PC-3 (cell line): Measurements from ENCODE around the gene LEUTX.

Source experiments
- CTCF ChIP-seq: fragments of 300-600 bp; sonication (generic); conservative IDR thresholded peaks from 2 replicates; pipeline ENCODE4 v1.5.1; 2017; ENCODE audit warnings: antibody characterized with exemption, low read depth, mild to moderate bottlenecking, low read length
- EZH2 ChIP-seq: fragments of 300-600 bp; sonication (generic); IDR thresholded peaks from one replicate; pipeline ENCODE4 v1.6.1; 2017; ENCODE audit warnings: antibody characterized with exemption, mild to moderate bottlenecking, low read length; ENCODE audit not compliant: unreplicated experiment

GRCh38 chr19:39802958-39803357 is 24.3 kb downstream of the LEUTX start:
- TF ChIP-seq CTCF: no peak
- TF ChIP-seq EZH2: no peak
